Choroid plexus epithelial cell (primary cell): ENCODE data around the gene SRGAP3.

ENCODE experiments used
- DNase-seq: peaks from one replicate; pipeline ENCODE4 v3.0.0-alpha.2; 2010; ENCODE audit warnings: low read depth
- H3K4me3 ChIP-seq: 2 replicates; pipeline ENCODE4 v1.5.1; 2011; ENCODE audit warnings: low read depth, mild to moderate bottlenecking, control low read depth, low read length, moderate library complexity
- TF ChIP-seq, protein P1 (sequence below): conservative IDR thresholded peaks from 2 replicates; pipeline ENCODE4 v1.5.1; 2011; ENCODE audit warnings: low read depth, mild to moderate bottlenecking, control low read depth, inconsistent platforms, low read length, moderate library complexity

The SRGAP3 gene

DNA sequence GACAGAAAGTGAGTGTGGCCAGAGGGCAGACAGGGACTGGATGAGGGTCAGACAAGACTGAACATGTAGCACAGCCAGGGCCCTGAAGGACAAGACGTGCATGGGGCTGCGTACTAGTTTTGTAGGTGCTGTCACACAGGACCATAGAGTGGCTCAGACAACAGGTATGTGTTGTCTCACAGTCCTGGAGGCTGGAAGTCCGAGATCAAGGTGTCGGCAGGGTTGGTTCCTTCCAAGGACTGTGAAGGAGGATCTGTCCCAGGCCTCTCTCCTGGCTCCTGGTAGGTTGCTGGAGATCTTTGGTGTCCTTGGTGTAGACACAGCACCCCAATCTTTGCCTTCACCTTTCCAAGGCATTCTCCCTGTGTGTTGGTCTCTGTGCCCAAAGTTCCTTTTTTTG is 136.4 kb downstream of the SRGAP3 start:
- DNase-seq = no peak
- TF ChIP-seq, protein P1, sequence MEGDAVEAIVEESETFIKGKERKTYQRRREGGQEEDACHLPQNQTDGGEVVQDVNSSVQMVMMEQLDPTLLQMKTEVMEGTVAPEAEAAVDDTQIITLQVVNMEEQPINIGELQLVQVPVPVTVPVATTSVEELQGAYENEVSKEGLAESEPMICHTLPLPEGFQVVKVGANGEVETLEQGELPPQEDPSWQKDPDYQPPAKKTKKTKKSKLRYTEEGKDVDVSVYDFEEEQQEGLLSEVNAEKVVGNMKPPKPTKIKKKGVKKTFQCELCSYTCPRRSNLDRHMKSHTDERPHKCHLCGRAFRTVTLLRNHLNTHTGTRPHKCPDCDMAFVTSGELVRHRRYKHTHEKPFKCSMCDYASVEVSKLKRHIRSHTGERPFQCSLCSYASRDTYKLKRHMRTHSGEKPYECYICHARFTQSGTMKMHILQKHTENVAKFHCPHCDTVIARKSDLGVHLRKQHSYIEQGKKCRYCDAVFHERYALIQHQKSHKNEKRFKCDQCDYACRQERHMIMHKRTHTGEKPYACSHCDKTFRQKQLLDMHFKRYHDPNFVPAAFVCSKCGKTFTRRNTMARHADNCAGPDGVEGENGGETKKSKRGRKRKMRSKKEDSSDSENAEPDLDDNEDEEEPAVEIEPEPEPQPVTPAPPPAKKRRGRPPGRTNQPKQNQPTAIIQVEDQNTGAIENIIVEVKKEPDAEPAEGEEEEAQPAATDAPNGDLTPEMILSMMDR = no peak
- no peak overlapping the region for H3K4me3 ChIP-seq

DNA sequence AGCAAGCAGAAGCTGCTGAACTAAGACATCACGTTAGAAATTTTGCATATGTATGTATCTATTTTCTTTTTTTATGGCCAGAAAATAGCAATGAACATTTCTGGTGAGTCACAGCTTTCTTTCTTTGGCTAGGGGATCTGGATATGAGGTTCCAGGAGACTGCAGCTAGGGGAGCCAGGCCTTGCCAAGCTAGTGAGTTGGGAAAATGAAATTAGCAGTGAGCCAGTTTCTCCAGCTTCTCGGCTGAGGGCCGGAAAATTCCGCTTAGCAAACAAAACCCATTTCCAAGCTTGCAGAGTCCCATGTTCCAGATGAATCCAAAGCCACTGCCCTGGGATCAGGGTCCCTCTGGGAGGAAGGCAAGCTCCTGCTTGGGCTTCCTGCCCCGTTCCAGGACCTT is 137.6 kb downstream of the SRGAP3 start:
- TF ChIP-seq, protein P1 = no peak
- no peak for DNase-seq
- H3K4me3 ChIP-seq = no peak overlapping the region

DNA sequence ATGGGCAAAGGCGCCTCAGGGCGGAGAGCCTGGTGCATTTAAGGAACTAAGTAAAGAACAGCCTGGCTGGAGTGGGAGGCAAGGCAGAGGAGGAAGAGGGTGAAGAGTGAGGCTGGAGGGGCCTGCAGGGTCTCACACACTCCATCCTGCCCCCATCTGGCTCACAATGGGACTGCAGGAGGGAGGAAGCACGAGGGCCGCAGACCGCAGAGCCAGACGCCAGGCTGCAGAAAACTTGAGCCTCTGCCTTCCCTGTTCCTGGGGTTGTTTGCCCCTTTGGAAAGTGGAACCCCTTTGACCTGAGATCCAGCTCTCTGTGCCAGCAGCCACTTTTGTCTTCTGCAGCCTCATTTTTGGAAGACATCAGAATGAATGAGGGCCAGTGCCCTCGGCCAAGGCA is 138.0 kb downstream of the SRGAP3 start:
- TF ChIP-seq, protein P1 = no peak
- no peak overlapping the region for H3K4me3 ChIP-seq
- DNase-seq = no peak

DNA sequence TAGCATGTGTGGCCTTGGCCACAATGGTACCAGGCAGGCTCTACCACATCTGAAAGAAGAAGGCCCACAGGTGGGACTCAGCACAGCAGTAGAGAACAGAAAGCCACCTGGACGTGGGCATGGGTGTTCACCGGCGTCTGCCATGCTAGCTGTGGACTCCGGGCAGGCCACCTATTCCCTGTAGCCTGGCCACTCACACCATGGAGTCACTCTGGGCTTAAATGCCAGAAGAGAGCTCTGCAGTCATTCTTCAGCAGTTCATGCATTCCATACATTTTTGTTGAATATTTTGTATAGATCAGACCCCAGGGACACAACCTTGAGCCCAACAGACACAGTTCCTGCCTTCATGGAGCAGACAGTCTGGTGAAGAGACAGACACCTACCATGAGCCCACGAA is 138.6 kb downstream of the SRGAP3 start:
- peak; percentile 12 for DNase-seq
- TF ChIP-seq, protein P1 = no peak
- no peak overlapping the region for H3K4me3 ChIP-seq

DNA sequence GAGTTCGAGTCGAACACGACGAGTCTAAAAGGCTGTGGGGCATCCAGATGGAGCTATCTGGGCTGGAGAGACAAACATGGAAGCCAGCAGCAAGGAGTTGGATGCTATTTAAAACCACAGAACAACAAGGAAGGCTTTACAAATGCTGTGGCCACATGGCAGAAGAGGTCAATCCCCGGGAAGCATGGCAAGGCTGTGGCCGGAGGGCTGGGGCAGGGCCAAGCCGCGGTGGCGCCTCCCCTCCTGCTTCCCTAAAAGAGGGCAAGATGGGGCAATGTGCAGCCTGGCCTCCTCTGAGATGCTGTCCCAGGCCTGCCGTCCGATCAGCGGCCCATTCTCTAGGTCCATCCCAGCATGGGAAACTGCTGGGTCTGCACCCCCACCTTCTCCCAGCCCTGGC is 139.1 kb downstream of the SRGAP3 start:
- TF ChIP-seq, protein P1 = no peak
- no peak for DNase-seq
- H3K4me3 ChIP-seq = no peak overlapping the region

DNA sequence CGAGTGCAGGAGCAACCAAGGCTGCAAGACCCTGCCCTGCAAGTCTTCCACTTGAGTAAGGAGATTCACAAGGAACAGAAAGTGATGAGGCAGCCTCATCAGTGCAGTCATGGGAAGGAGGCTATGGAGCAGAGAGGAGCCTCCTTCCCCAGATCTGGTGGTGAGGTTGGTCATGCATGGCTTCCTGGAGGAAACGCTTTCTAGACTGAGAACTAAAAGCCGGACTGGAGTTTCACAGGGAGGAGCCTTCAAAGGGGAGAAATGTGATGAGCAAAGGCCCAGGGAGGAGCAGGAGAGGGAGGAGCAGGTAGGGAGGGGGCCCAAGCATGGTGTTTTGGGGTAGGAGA is 139.9 kb downstream of the SRGAP3 start:
- H3K4me3 ChIP-seq = no peak overlapping the region
- TF ChIP-seq, protein P1 = no peak
- no peak for DNase-seq

DNA sequence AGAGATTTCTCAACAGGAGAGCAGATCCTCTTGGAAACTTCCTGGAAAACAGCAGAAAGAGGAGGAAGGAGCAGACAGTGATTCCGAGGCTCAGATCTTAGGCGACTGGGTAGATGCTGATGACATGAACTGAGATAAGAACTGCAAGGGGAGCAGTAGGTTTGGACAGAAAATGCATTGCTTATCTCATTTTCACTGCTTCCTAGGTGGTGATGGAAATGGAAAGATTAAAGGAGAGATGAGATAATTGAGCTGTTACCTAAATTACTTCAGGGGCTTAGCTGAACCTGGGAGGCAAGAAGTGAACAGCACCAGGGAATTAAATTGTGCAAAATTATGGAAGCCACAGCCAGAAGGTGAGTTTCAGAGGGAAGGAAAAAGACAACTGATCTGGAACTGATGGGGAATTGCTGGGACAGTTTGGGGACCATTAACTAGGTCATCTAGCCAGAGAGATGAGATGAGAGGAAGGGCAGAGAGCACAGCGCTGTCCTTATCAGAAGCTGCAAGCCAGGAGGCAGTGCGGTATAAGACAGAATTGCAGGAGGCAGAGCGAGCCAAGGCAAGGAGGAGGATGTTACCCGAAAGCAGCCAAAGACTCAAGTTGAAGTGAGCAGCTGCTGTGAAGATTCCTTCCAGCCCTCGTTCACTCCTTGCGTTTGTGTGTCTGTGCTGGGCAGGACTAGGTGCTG is 140.4 kb downstream of the SRGAP3 start:
- TF ChIP-seq, protein P1 = no peak
- H3K4me3 ChIP-seq = no peak overlapping the region
- no peak for DNase-seq
